H9 (cell line): ENCODE data around the gene EGR4. TPM values are rescaled to one million over a fixed set of nuclear protein-coding genes. Genes with fewer than 3 reads are reported as not detected.

Experiments used
- DNase-seq: peaks from one replicate; pipeline ENCODE4 v3.0.0-alpha.2; 2017
- H2AFZ ChIP-seq: one replicate; pipeline ENCODE4 v1.6.1; 2013; ENCODE audit warnings: mild to moderate bottlenecking, low read length, control low read depth, moderate library complexity
- H2AK5ac ChIP-seq: 2 replicates; pipeline ENCODE4 v1.6.1; 2013; ENCODE audit warnings: low read length, control low read depth, mixed read lengths; ENCODE audit not compliant: insufficient read length
- H2BK120ac ChIP-seq: one replicate; pipeline ENCODE4 v1.6.1; 2013; ENCODE audit warnings: low read depth, mild to moderate bottlenecking, low read length, control low read depth, inconsistent platforms; ENCODE audit not compliant: poor library complexity, severe bottlenecking
- H2BK12ac ChIP-seq: 2 replicates; pipeline ENCODE4 v1.6.1; 2013; ENCODE audit warnings: low read length, control low read depth, mixed read lengths, low read depth; ENCODE audit not compliant: insufficient read length
- H2BK15ac ChIP-seq: 2 replicates; pipeline ENCODE4 v1.6.1; 2013; ENCODE audit warnings: low read depth, low read length, control low read depth
- H2BK20ac ChIP-seq: one replicate; pipeline ENCODE4 v1.6.1; 2013; ENCODE audit warnings: low read depth, mild to moderate bottlenecking, low read length, control low read depth, inconsistent platforms; ENCODE audit not compliant: poor library complexity, severe bottlenecking
- H2BK5ac ChIP-seq: 2 replicates; pipeline ENCODE4 v1.6.1; 2013; ENCODE audit warnings: low read length, control low read depth, mixed read lengths; ENCODE audit not compliant: insufficient read length
- H3K14ac ChIP-seq: 2 replicates; pipeline ENCODE4 v1.6.1; 2013; ENCODE audit warnings: low read length, control low read depth; ENCODE audit not compliant: insufficient read depth
- H3K18ac ChIP-seq: 2 replicates; pipeline ENCODE4 v1.6.1; 2013; ENCODE audit warnings: low read depth, mild to moderate bottlenecking, mixed read lengths, low read length, control low read depth; ENCODE audit not compliant: insufficient read length
- H3K23ac ChIP-seq: 2 replicates; pipeline ENCODE4 v1.6.1; 2013; ENCODE audit warnings: low read length, control low read depth, mixed read lengths, low read depth; ENCODE audit not compliant: insufficient read length
- H3K23me2 ChIP-seq: 2 replicates; pipeline ENCODE4 v1.6.1; 2013; ENCODE audit warnings: low read depth, mild to moderate bottlenecking, mixed read lengths, low read length, control low read depth; ENCODE audit not compliant: insufficient read length, poor library complexity, severe bottlenecking
- H3K27ac ChIP-seq: 2 replicates; pipeline ENCODE4 v1.5.1; 2013; ENCODE audit warnings: low read length, control low read depth, mixed read lengths, low read depth; ENCODE audit not compliant: insufficient read length
- H3K27me3 ChIP-seq: 2 replicates; pipeline ENCODE4 v1.6.1; 2013; ENCODE audit warnings: low read length, control low read depth, inconsistent platforms; ENCODE audit not compliant: insufficient read depth
- H3K4ac ChIP-seq: 2 replicates; pipeline ENCODE4 v1.6.1; 2013; ENCODE audit warnings: low read depth, mild to moderate bottlenecking, control low read depth, inconsistent platforms, low read length, moderate library complexity
- H3K4me1 ChIP-seq: 2 replicates; pipeline ENCODE4 v1.6.1; 2013; ENCODE audit warnings: low read length, control low read depth, inconsistent platforms; ENCODE audit not compliant: insufficient read depth
- H3K4me2 ChIP-seq: 2 replicates; pipeline ENCODE4 v1.6.1; 2013; ENCODE audit warnings: low read length, control low read depth, mixed read lengths; ENCODE audit not compliant: insufficient read length, insufficient read depth
- H3K56ac ChIP-seq: 2 replicates; pipeline ENCODE4 v1.6.1; 2013; ENCODE audit warnings: low read depth, mild to moderate bottlenecking, mixed read lengths, low read length, control low read depth; ENCODE audit not compliant: insufficient read length
- H3K79me1 ChIP-seq: 2 replicates; pipeline ENCODE4 v1.6.1; 2013; ENCODE audit warnings: low read depth, mild to moderate bottlenecking, moderate library complexity, low read length, control low read depth, inconsistent platforms; ENCODE audit not compliant: insufficient read depth, poor library complexity, severe bottlenecking
- H3K79me2 ChIP-seq: 2 replicates; pipeline ENCODE4 v1.6.1; 2013; ENCODE audit warnings: low read length, control low read depth, inconsistent platforms; ENCODE audit not compliant: insufficient read depth
- H3K9ac ChIP-seq: 2 replicates; pipeline ENCODE4 v1.6.1; 2013; ENCODE audit warnings: low read length, control low read depth, mixed read lengths; ENCODE audit not compliant: insufficient read length; ENCODE audit errors: extremely low read depth
- H3K9me3 ChIP-seq: one replicate; pipeline ENCODE4 v1.6.1; 2013; ENCODE audit warnings: low read depth, low read length, inconsistent platforms; ENCODE audit not compliant: control insufficient read depth
- H3T11ph ChIP-seq: one replicate; pipeline ENCODE4 v1.6.1; 2013; ENCODE audit warnings: mild to moderate bottlenecking, low read length, control low read depth, inconsistent platforms
- H4K20me1 ChIP-seq: one replicate; pipeline ENCODE4 v1.6.1; 2013; ENCODE audit not compliant: control insufficient read depth, insufficient read length, insufficient read depth
- H4K5ac ChIP-seq: 2 replicates; pipeline ENCODE4 v1.6.1; 2013; ENCODE audit warnings: low read depth, mild to moderate bottlenecking, mixed read lengths, low read length, control low read depth; ENCODE audit not compliant: insufficient read length
- H4K8ac ChIP-seq: replicated peaks from 2 replicates; pipeline ENCODE4 v1.6.1; 2013; ENCODE audit warnings: low read length, control low read depth, mixed read lengths, low read depth; ENCODE audit not compliant: insufficient read length
- H4K91ac ChIP-seq: 2 replicates; pipeline ENCODE4 v1.6.1; 2013; ENCODE audit warnings: low read depth, mild to moderate bottlenecking, moderate library complexity, mixed read lengths, low read length, control low read depth; ENCODE audit not compliant: insufficient read length
- H3K27ac Mint-ChIP-seq, 3 experiments: 2 replicates in 2 of 3; 3 replicates in 1 of 3; pipeline ENCODE4 v1.8.0; 2020 to 2021; ENCODE audit warnings: mixed read lengths in 3 of 3, mild to moderate bottlenecking in 1 of 3, moderate library complexity in 1 of 3
- H3K27me3 Mint-ChIP-seq: 2 replicates; pipeline ENCODE4 v1.8.0; 2021; ENCODE audit warnings: low read depth, mild to moderate bottlenecking, moderate library complexity, mixed read lengths
- H3K36me3 Mint-ChIP-seq, 3 experiments: 2 replicates in 2 of 3; 3 replicates in 1 of 3; pipeline ENCODE4 v1.8.0; 2020 to 2021; ENCODE audit warnings: low read depth in 3 of 3, mixed read lengths in 3 of 3; ENCODE audit not compliant: insufficient read depth in 1 of 3
- H3K4me1 Mint-ChIP-seq, 2 experiments: 2 replicates each; pipeline ENCODE4 v1.8.0; 2020; ENCODE audit warnings: mixed read lengths in 2 of 2
- H3K4me3 Mint-ChIP-seq, 2 experiments: 2 replicates in 1 of 2; 3 replicates in 1 of 2; pipeline ENCODE4 v1.8.0; 2020 to 2021; ENCODE audit warnings: mild to moderate bottlenecking in 2 of 2, mixed read lengths in 2 of 2, moderate library complexity in 1 of 2
- H3K9me3 Mint-ChIP-seq, 2 experiments: 2 replicates in 1 of 2; 3 replicates in 1 of 2; pipeline ENCODE4 v1.8.0; 2020; ENCODE audit warnings: mild to moderate bottlenecking in 2 of 2, mixed read lengths in 2 of 2, moderate library complexity in 1 of 2
- WGBS: extraction: QIAGEN DNeasy Blood & Tissue Kit; methylation state at CpG from one replicate; pipeline ENCODE4 v1.1.7; 2013; ENCODE audit warnings: missing lambda C conversion rate, low lambda C conversion rate, mixed read lengths; ENCODE audit not compliant: insufficient read length; ENCODE audit errors: extremely low coverage; 5-methylcytosine and 5-hydroxymethylcytosine counted together
- total RNA-seq: library from RNA; stranded (reverse); gene quantifications from 2 replicates; pipeline ENCODE4 v1.2.1, GENCODE V29; 2021
- TF ChIP-seq, protein P1 (sequence below): fragments of 200-600 bp; sonication (generic); conservative IDR thresholded peaks from 3 replicates; pipeline ENCODE4 v1.8.0; 2021; ENCODE audit warnings: antibody characterized with exemption, mild to moderate bottlenecking

Gene EGR4
- total RNA-seq, 1 experiment from 2014 or later = 0.85 TPM

DNA sequence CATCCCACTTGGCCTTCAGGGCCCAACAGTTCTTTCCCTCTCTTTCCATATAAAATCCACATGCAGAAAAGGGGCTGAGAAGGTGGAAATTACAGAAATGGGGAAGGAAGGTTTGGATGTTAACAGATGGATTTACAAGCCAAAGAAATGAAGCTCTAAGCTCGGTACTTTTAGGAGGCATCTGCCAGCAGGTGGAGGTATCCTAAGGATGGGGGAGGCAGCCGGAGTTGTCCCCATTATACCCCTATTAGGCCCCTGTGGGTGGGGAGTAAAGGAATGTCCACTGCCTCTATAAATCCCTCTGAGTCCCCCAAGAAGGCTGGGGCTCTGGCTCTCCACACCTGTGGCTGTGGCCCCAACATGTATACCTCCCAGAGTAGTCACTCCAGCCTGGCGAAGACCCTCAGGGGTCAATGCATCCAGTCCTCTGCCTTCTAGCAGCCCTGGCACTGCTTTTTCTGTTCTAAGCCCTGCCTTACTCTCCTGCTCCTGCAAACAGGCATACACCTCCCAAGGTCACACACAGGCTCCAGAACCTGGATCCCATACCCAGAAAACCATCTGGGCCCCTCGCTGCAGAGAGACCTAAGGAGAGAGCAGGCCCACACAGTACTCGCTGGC lies 10.3 kb downstream of the EGR4 start:
- H3K4me2 ChIP-seq = peak overlapping the region; percentile 89
- H3K9ac ChIP-seq = peak overlapping the region; percentile 20
- Mint-ChIP-seq H3K36me3 (no peaks in the 10 kb centered on the region; a peak in 1 of 7 replicates), H3K9me3 (no peaks in the 10 kb centered on the region), H3K4me1 (peaks cover 19 to 24% of the 10 kb centered on the region in 2 experiments), H3K27ac (0 out of 7 replicates have a peak overlapping the region, but pooled peaks of 1 of the 3 experiments have one; percentile 27), H3K4me3 (peak overlapping the region; percentile 77 to 88), H3K27me3 (peaks cover 33% of the 10 kb centered on the region)
- H2BK12ac ChIP-seq = no peak overlapping the region
- H3K27ac ChIP-seq = no peak overlapping the region
- H3T11ph ChIP-seq = no peak overlapping the region
- H3K79me1 ChIP-seq = peaks cover 3% of the 10 kb centered on the region
- no peak overlapping the region for H3K4ac ChIP-seq
- peaks cover 2% of the 10 kb centered on the region; the same call in 1 of the 2 replicates for H3K27me3 ChIP-seq
- peaks cover 3% of the 10 kb centered on the region; the same call in 1 of the 2 replicates for H3K79me2 ChIP-seq
- no peaks in the 10 kb centered on the region for H4K20me1 ChIP-seq
- H2BK20ac ChIP-seq = no peak overlapping the region
- no peak overlapping the region for H3K56ac ChIP-seq
- H4K91ac ChIP-seq = no peak overlapping the region
- no peaks in the 10 kb centered on the region for H3K9me3 ChIP-seq
- H2AFZ ChIP-seq = no peak overlapping the region
- H3K4me1 ChIP-seq = peaks cover 3% of the 10 kb centered on the region; the same call in 1 of the 2 replicates
- H2BK15ac ChIP-seq = no peak overlapping the region
- no peak overlapping the region; the same call in 1 of the 2 replicates for H3K14ac ChIP-seq
- H3K18ac ChIP-seq = no peak overlapping the region
- H3K23ac ChIP-seq = no peak overlapping the region
- H2BK120ac ChIP-seq = no peak overlapping the region
- peaks cover 15% of the 10 kb centered on the region for H3K23me2 ChIP-seq
- H2BK5ac ChIP-seq = no peak overlapping the region
- no peak for DNase-seq
- TF ChIP-seq, protein P1, sequence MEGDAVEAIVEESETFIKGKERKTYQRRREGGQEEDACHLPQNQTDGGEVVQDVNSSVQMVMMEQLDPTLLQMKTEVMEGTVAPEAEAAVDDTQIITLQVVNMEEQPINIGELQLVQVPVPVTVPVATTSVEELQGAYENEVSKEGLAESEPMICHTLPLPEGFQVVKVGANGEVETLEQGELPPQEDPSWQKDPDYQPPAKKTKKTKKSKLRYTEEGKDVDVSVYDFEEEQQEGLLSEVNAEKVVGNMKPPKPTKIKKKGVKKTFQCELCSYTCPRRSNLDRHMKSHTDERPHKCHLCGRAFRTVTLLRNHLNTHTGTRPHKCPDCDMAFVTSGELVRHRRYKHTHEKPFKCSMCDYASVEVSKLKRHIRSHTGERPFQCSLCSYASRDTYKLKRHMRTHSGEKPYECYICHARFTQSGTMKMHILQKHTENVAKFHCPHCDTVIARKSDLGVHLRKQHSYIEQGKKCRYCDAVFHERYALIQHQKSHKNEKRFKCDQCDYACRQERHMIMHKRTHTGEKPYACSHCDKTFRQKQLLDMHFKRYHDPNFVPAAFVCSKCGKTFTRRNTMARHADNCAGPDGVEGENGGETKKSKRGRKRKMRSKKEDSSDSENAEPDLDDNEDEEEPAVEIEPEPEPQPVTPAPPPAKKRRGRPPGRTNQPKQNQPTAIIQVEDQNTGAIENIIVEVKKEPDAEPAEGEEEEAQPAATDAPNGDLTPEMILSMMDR = peak; percentile 42; the same call in 2 of the 3 replicates
- no peak overlapping the region for H4K8ac ChIP-seq
- H2AK5ac ChIP-seq = no peak overlapping the region
- no peak overlapping the region for H4K5ac ChIP-seq
- no CpG with 5 or more reads among the region's 5 CpGs for WGBS
